SK-MEL-5 (cell line): ENCODE measurements around the gene IMPA2. TPM values are rescaled to one million over a fixed set of nuclear protein-coding genes. Genes with fewer than 3 reads are reported as not detected.
A peak's percentile ranks its signal among the peaks of the same experiment; 100 is the strongest.

Experiments
- DNase-seq: peaks from one replicate; pipeline ENCODE4 v3.0.0-alpha.2; 2016; ENCODE audit warnings: low read depth, low spot score
- in situ Hi-C: cut with HindIII; loops from 2 replicates; pipeline ENCODE4 v1.10.0; 2016; ENCODE audit warnings: low sequenced_read_pairs, high pct_unique_total_duplicates, low pct_unique_long_range_greater_than_20kb
- total RNA-seq: library from RNA; depleted of rRNA; stranded (reverse); fragments of >200 nt; shearing (Covaris generic); gene quantifications from 2 replicates; pipeline ENCODE4 v1.2.3, GENCODE V29; 2014

The IMPA2 gene
- total RNA-seq, 1 experiment from 2014 or later: 15.1 TPM

GRCh38 chr18:11981543-11982366 is 448 bp downstream of the IMPA2 start:
- DNase-seq: peak; percentile 40
- in situ Hi-C loops: no loop called here

GRCh38 chr18:11982981-11983380 is 1.7 kb downstream of the IMPA2 start:
- in situ Hi-C loops: no loop called here
- DNase-seq: no peak

- in situ Hi-C loops: no loop called here
- no peak for DNase-seq
Observed at GRCh38 chr18:11983592-11983991, 2.3 kb downstream of the IMPA2 start.

GRCh38 chr18:11984091-11984490 is 2.8 kb downstream of the IMPA2 start:
- in situ Hi-C loops: no loop called here
- DNase-seq: no peak

GRCh38 chr18:11985586-11985985 is 4.3 kb downstream of the IMPA2 start:
- DNase-seq: no peak
- in situ Hi-C loops: no loop called here

GRCh38 chr18:11986061-11986460 is 4.8 kb downstream of the IMPA2 start:
- in situ Hi-C loops: no loop called here
- DNase-seq: no peak

- DNase-seq: no peak
- in situ Hi-C loops: no loop called here
Observed at GRCh38 chr18:11987527-11987926, 6.2 kb downstream of the IMPA2 start.

- DNase-seq: no peak
- in situ Hi-C loops: no loop called here
Observed at GRCh38 chr18:11989174-11989573, 7.9 kb downstream of the IMPA2 start.

- in situ Hi-C loops: no loop called here
- no peak for DNase-seq
Observed at GRCh38 chr18:11989966-11990380, 8.7 kb downstream of the IMPA2 start.

- DNase-seq: no peak
- in situ Hi-C loops: no loop called here
Observed at GRCh38 chr18:11990539-11990938, 9.2 kb downstream of the IMPA2 start.

- DNase-seq: no peak
- in situ Hi-C loops: no loop called here
Observed at GRCh38 chr18:11991021-11991795, 9.9 kb downstream of the IMPA2 start.

- in situ Hi-C loops: no loop called here
- DNase-seq: no peak
Observed at GRCh38 chr18:11992096-11992790, 10.9 kb downstream of the IMPA2 start.

- in situ Hi-C loops: no loop called here
- DNase-seq: no peak
Observed at GRCh38 chr18:11993264-11993916, 12.1 kb downstream of the IMPA2 start.

- in situ Hi-C loops: no loop called here
- peak; percentile 7 for DNase-seq
Observed at GRCh38 chr18:11994336-11994702, 13.0 kb downstream of the IMPA2 start.

GRCh38 chr18:11994703-11995444 is 13.6 kb downstream of the IMPA2 start:
- in situ Hi-C loops: no loop called here
- DNase-seq: no peak

- in situ Hi-C loops: no loop called here
Observed at GRCh38 chr18:11995445-11996189, 14.3 kb downstream of the IMPA2 start.

More at GRCh38 chr18:11995445-11996189, 14.3 kb downstream of the IMPA2 start:
- peak; percentile 77 for DNase-seq
